Activated CD4-positive, CD25-positive, alpha-beta regulatory T cell treated with anti-CD3 and anti-CD28 coated beads, Interleukin-2, amount 50 U/mL, for 72 hours (primary cell): ENCODE data around the gene IQCK.
A peak's percentile ranks its signal among the peaks of the same experiment; 100 is the strongest.

ENCODE experiments used
- DNase-seq: peaks from one replicate; pipeline ENCODE4 v3.0.0; 2021

Gene IQCK

GRCh38 chr16:19864566-19864965, 146.5 kb downstream of the IQCK start:
- no peak for DNase-seq

GRCh38 chr16:19868421-19868820, 150.3 kb downstream of the IQCK start:
- no peak for DNase-seq

- DNase-seq, result no peak
These were observed 153.7 kb downstream of the IQCK start for GRCh38 chr16:19871721-19872120.

- no peak for DNase-seq
These were observed 154.2 kb downstream of the IQCK start for GRCh38 chr16:19872179-19872863.

GRCh38 chr16:19872935-19873334, 154.9 kb downstream of the IQCK start:
- DNase-seq, result no peak

GRCh38 chr16:19874026-19874425, 156.0 kb downstream of the IQCK start:
- DNase-seq, result no peak

- DNase-seq, result no peak
These were observed 156.9 kb downstream of the IQCK start for GRCh38 chr16:19874851-19875546.

GRCh38 chr16:19875900-19876299, 157.8 kb downstream of the IQCK start:
- no peak for DNase-seq

GRCh38 chr16:19876501-19877059, 158.5 kb downstream of the IQCK start:
- DNase-seq, result no peak

- no peak for DNase-seq
These were observed 160.7 kb downstream of the IQCK start for GRCh38 chr16:19878757-19879156.

GRCh38 chr16:19879241-19879792, 161.2 kb downstream of the IQCK start:
- DNase-seq, result no peak

- no peak for DNase-seq
These were observed 163.0 kb downstream of the IQCK start for GRCh38 chr16:19881028-19881427.

- DNase-seq, result no peak
These were observed 163.7 kb downstream of the IQCK start for GRCh38 chr16:19881783-19882182.

- DNase-seq, result no peak
These were observed 164.1 kb downstream of the IQCK start for GRCh38 chr16:19882186-19882585.

GRCh38 chr16:19882646-19883045, 164.6 kb downstream of the IQCK start:
- no peak for DNase-seq

- peak; percentile 35 for DNase-seq
These were observed 165.4 kb downstream of the IQCK start for GRCh38 chr16:19883296-19883965.

GRCh38 chr16:19883966-19884485, 166.0 kb downstream of the IQCK start:
- no peak for DNase-seq

GRCh38 chr16:19884611-19885450, 166.8 kb downstream of the IQCK start, which contains the start of gene GPRC5B:
Gene GPRC5B, minus strand, starts transcription at chr16:19884848. Its CDS starts 12,003 bp downstream, at chr16:19872845.
- DNase-seq, result peak; percentile 41

- DNase-seq, result no peak
These were observed 167.5 kb downstream of the IQCK start for GRCh38 chr16:19885451-19886072.

- peak; percentile 79 for DNase-seq
These were observed 168.2 kb downstream of the IQCK start for GRCh38 chr16:19886073-19886941.

- DNase-seq, result no peak
These were observed 170.8 kb downstream of the IQCK start for GRCh38 chr16:19888834-19889233.
